Fibroblast of lung (primary cell): ENCODE measurements around the gene RAB13.

ENCODE experiments used
- CTCF ChIP-seq, 2 donors: IDR thresholded peaks in 1 of 2; conservative IDR thresholded peaks in 1 of 2; 1 replicate in 1 of 2; 2 replicates in 1 of 2; pipeline ENCODE4 v1.5.1; 2011 to 2012; ENCODE audit warnings: low read length in 2 of 2, control low read depth in 1 of 2, inconsistent platforms in 1 of 2, low read depth in 1 of 2, mild to moderate bottlenecking in 1 of 2
- EZH2 ChIP-seq: IDR thresholded peaks from 2 replicates; pipeline ENCODE4 v1.5.1; 2012; ENCODE audit warnings: low read length, control low read depth, mild to moderate bottlenecking; ENCODE audit errors: missing control alignments

- no peak for TF ChIP-seq EZH2
- no peak for TF ChIP-seq CTCF (conservative IDR thresholded peaks at IDR 0.05 in 1 of 2, IDR thresholded peaks at IDR 0.05 in 1 of 2; ENCODE audit: low read depth in 1 of 2, low read length in 2 of 2)
These were observed 18.2 kb downstream of the RAB13 start for GRCh38 chr1:153968000-153968363.
